Hepatocyte (in vitro differentiated cells): ENCODE results near the gene OSBPL3.

Experiments
- CTCF ChIP-seq: fragments of 200-600 bp; sonication (generic); IDR thresholded peaks from 2 replicates; pipeline ENCODE4 v1.5.1; 2016; ENCODE audit warnings: antibody characterized with exemption, mild to moderate bottlenecking; ENCODE audit not compliant: poor library complexity
- EZH2 ChIP-seq: fragments of 200-600 bp; sonication (generic); IDR thresholded peaks from 2 replicates; pipeline ENCODE4 v1.6.1; 2016; ENCODE audit warnings: antibody characterized with exemption, mild to moderate bottlenecking, borderline replicate concordance

GRCh38 chr7:24899905-24900304 is 80.1 kb downstream of the OSBPL3 start:
- no peak for TF ChIP-seq CTCF
- TF ChIP-seq EZH2: no peak
